HUES48 (cell line): Measurements from ENCODE around the gene SLC26A2.
"Not testable (repeated sequence)": the region's sequence is repeated elsewhere in the genome, so short reads cannot be mapped to it uniquely, and the experiment has no call there.

Experiments
- H3K27ac ChIP-seq: one replicate; pipeline ENCODE4 v1.7.0; 2013; ENCODE audit warnings: low read depth, low read length, inconsistent platforms
- H3K27me3 ChIP-seq: 2 replicates; pipeline ENCODE4 v1.6.1; 2013; ENCODE audit warnings: mild to moderate bottlenecking, low read length; ENCODE audit not compliant: control insufficient read depth, insufficient read depth
- H3K36me3 ChIP-seq: 2 replicates; pipeline ENCODE4 v1.6.1; 2013; ENCODE audit warnings: low read length; ENCODE audit not compliant: control insufficient read depth, insufficient read depth
- H3K4me1 ChIP-seq: 2 replicates; pipeline ENCODE4 v1.6.1; 2013; ENCODE audit warnings: mild to moderate bottlenecking, low read length; ENCODE audit not compliant: control insufficient read depth, insufficient read depth
- H3K4me3 ChIP-seq: 2 replicates; pipeline ENCODE4 v1.5.1; 2013; ENCODE audit warnings: mild to moderate bottlenecking, low read depth, low read length
- H3K9ac ChIP-seq: 2 replicates; pipeline ENCODE4 v1.6.1; 2013; ENCODE audit warnings: mild to moderate bottlenecking, low read depth, low read length, moderate library complexity
- H3K9me3 ChIP-seq: 2 replicates; pipeline ENCODE4 v1.6.1; 2013; ENCODE audit warnings: low read length; ENCODE audit not compliant: control insufficient read depth, insufficient read depth

Gene SLC26A2

GRCh38 chr5:150024346-150024984 lies 63.9 kb downstream of the SLC26A2 start:
- Histone ChIP-seq H3K27ac (no peak overlapping the region), H3K4me1 (peaks cover 18% of the 10 kb centered on the region), H3K36me3 (peaks cover 87% of the 10 kb centered on the region), H3K27me3 (no peaks in the 10 kb centered on the region), H3K9ac (no peak overlapping the region), H3K4me3 (no peak overlapping the region), H3K9me3 (no peaks in the 10 kb centered on the region)

- H3K9me3 ChIP-seq = no peaks in the 10 kb centered on the region
- peaks cover 86% of the 10 kb centered on the region for H3K36me3 ChIP-seq
- H3K4me3 ChIP-seq = no peak overlapping the region
- H3K27ac ChIP-seq = no peak overlapping the region
- no peaks in the 10 kb centered on the region for H3K27me3 ChIP-seq
- peaks cover 8% of the 10 kb centered on the region; the same call in 1 of the 2 replicates for H3K4me1 ChIP-seq
- H3K9ac ChIP-seq = no peak overlapping the region
These were observed 66.2 kb downstream of the SLC26A2 start for GRCh38 chr5:150026682-150027172.

GRCh38 chr5:150028047-150028446 lies 67.5 kb downstream of the SLC26A2 start:
- not testable (repeated sequence) for H3K27ac ChIP-seq, H3K27me3 ChIP-seq, H3K4me3 ChIP-seq, H3K9me3 ChIP-seq, H3K4me1 ChIP-seq, H3K9ac ChIP-seq
- H3K36me3 ChIP-seq = peaks cover 90% of the 10 kb centered on the region

- H3K27ac ChIP-seq = no peak overlapping the region
- H3K27me3 ChIP-seq = no peaks in the 10 kb centered on the region
- no peaks in the 10 kb centered on the region for H3K4me1 ChIP-seq
- H3K36me3 ChIP-seq = peaks cover 95% of the 10 kb centered on the region
- H3K9ac ChIP-seq = no peak overlapping the region
- H3K9me3 ChIP-seq = no peaks in the 10 kb centered on the region
- no peak overlapping the region for H3K4me3 ChIP-seq
These were observed 72.8 kb downstream of the SLC26A2 start for GRCh38 chr5:150033334-150033733.

GRCh38 chr5:150034662-150035061 lies 74.1 kb downstream of the SLC26A2 start:
- Histone ChIP-seq H3K27me3 (no peaks in the 10 kb centered on the region), H3K9me3 (no peaks in the 10 kb centered on the region), H3K27ac (no peak overlapping the region), H3K36me3 (peaks cover 95% of the 10 kb centered on the region), H3K9ac (no peak overlapping the region), H3K4me1 (no peaks in the 10 kb centered on the region), H3K4me3 (no peak overlapping the region)

- Histone ChIP-seq H3K4me3 (no peak overlapping the region), H3K27ac (no peak overlapping the region), H3K36me3 (peaks cover 91% of the 10 kb centered on the region), H3K4me1 (no peaks in the 10 kb centered on the region), H3K27me3 (no peaks in the 10 kb centered on the region), H3K9me3 (no peaks in the 10 kb centered on the region), H3K9ac (no peak overlapping the region)
These were observed 74.8 kb downstream of the SLC26A2 start for GRCh38 chr5:150035139-150035895.

GRCh38 chr5:150036513-150036912 lies 76.0 kb downstream of the SLC26A2 start:
- Histone ChIP-seq H3K4me3 (no peak overlapping the region), H3K9me3 (no peaks in the 10 kb centered on the region), H3K27me3 (no peaks in the 10 kb centered on the region), H3K9ac (no peak overlapping the region), H3K27ac (no peak overlapping the region), H3K36me3 (peaks cover 91% of the 10 kb centered on the region), H3K4me1 (no peaks in the 10 kb centered on the region)
